Measurements from ENCODE around the gene PPARG.
"Not testable (repeated sequence)": the region's sequence is repeated elsewhere in the genome, so short reads cannot be mapped to it uniquely, and the experiment has no call there.

DNA sequence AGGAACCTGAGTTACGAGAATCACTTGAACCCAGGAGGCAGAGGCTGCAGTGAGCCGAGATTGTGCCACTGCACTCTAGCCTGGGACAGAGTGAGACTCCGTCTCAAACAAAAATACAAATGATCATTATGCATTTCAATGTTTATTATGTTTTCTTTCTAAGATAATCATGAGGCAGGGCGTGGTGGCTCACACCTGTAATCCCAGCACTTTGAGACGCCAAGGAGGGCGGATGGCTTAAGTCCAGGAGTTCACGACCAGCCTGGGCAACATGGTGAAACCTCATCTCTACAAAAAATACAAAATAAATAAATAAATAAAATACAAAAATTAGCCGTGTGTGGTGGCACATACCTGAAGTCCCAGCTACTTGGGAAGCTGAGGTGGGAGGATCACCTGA is 26.7 kb upstream of the PPARG start:
- TF ChIP-seq, protein P1, sequence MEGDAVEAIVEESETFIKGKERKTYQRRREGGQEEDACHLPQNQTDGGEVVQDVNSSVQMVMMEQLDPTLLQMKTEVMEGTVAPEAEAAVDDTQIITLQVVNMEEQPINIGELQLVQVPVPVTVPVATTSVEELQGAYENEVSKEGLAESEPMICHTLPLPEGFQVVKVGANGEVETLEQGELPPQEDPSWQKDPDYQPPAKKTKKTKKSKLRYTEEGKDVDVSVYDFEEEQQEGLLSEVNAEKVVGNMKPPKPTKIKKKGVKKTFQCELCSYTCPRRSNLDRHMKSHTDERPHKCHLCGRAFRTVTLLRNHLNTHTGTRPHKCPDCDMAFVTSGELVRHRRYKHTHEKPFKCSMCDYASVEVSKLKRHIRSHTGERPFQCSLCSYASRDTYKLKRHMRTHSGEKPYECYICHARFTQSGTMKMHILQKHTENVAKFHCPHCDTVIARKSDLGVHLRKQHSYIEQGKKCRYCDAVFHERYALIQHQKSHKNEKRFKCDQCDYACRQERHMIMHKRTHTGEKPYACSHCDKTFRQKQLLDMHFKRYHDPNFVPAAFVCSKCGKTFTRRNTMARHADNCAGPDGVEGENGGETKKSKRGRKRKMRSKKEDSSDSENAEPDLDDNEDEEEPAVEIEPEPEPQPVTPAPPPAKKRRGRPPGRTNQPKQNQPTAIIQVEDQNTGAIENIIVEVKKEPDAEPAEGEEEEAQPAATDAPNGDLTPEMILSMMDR (IDR thresholded peaks at IDR 0.05; ENCODE audit: low read depth, low read length, poor library complexity, severe bottlenecking) = not testable (repeated sequence)
- TF ChIP-seq EZH2phosphoT487 (IDR thresholded peaks at IDR 0.05; ENCODE audit: borderline replicate concordance, low read length) = not testable (repeated sequence)

Measured in DOHH2 (cell line).